Stimulated activated CD8-positive, alpha-beta memory T cell treated with anti-CD3 and anti-CD28 coated beads, Interleukin-15, amount 100 ng/mL, for 48 hours (primary cell): ENCODE results near the gene SBF1.

ENCODE experiments used
- DNase-seq, 2 donors: peaks; one replicate each; pipeline ENCODE4 v3.0.0-alpha.2; 2020; ENCODE audit warnings: low read depth in 2 of 2

Gene SBF1

GRCh38 chr22:50505776-50506610, 31.2 kb upstream of the SBF1 start:
- DNase-seq: no peak

DNA sequence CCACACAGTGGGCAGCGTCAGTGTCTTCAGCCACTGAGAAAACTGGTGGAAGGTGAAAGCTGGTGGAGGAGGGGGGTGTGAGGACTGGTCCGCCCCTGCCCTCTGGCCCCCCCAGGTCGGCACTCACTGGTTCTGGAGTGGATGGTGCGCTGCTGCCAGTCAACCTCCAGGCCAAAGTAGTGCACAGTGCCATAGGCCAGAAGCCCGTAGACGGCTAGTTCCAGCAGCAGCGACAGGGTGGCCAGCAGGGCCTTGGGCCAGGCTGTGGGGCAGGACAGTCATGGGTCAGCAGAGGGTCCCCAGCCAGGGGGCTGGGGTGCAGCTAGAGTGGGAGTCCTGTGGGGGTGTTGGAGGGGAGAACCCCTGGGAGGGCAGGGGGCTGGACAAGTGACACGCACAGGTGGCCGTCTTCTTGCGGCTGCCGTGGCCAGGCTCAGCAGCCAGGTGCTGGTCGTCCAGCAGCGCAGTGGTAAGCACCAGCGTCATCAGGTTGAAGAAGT, 30.5 kb upstream of the SBF1 start:
- DNase-seq: no peak

DNA sequence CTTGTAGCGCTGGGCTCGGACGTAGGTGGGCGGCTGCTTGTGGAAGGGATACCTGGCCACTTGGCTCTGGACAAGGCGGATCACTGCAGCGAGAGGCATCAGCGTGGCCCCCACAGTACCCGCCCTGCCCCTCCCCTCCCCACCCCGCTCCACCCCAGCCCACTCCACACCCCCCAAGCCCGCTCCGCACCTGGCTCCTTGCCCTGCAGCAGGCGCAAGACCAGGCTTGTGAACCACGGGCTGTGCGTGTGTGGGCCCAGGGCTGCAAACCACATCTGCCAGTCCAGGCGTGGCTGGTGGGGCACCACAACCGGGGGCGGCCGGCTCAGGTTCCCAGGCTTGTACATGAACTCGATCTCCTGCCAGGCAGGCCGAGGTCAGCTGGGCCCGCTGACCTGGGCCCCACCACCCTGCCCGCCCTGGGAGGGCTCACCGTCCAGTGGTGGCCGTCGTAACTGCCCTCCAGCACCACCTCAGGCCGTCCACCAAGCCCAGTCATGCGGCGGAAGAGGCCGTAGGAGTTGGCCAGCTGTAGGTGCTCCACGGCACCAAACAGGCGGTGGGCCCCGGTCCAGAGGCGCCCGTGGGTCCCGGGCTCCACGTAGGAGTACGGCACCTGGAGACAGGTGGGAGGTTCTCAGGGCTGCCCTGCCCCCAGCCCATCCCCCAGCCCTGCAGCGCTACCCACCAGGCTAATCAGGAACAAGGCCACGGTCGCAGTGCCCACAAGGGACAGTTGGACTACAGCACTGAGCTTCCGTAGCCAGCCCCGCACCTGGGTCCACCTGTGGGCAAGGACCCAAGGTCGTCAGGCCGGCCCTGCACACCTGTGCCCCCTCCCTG, 29.8 kb upstream of the SBF1 start:
- no peak for DNase-seq

- DNase-seq: no peak
Measured at GRCh38 chr22:50503475-50504145, 28.8 kb upstream of the SBF1 start.

GRCh38 chr22:50502628-50503474, 28.0 kb upstream of the SBF1 start:
- no peak for DNase-seq

DNA sequence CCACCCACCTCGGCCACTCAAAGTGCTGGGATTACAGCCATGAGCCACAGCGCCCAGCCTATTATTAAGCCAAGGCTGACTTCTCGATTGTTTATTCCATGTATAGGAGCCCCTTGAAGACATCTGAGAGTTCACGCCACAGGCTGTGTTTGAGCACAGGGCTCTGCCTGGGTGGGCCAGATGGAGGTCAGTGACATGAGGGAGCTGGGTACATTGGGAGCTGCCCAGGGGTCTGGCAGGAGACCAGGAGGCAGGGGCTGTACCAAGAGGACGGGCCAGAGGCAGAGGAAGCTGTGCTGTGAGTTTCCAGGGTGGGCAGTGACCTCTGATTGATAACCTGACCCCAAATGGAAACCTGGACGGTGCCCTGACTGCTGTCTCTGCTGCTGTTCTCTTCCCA, 27.3 kb upstream of the SBF1 start:
- DNase-seq: no peak

GRCh38 chr22:50500452-50500851, 25.6 kb upstream of the SBF1 start:
- DNase-seq: no peak

- DNase-seq: peak in 1 of 2 donors; percentile 46
Measured at GRCh38 chr22:50498322-50498890, 23.6 kb upstream of the SBF1 start.

DNA sequence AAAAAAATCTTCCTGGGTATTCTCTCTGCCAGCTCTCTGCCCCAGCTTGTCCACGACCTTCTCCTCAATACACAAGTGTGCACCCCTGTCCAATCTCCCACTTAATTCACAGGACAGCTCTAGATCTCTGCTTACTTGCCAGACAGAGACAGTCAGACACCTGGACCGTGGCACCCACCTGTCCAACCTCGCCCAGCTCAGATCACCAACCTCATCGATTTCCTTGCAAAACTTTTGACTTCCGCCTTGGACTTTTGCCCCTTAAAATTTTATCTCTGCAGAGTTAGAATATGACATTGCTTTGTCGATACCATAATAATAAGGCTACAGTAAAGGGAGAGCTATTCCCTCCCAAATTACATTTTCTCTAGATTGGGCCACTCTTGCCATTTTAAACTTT, 22.3 kb upstream of the SBF1 start:
- no peak for DNase-seq

DNA sequence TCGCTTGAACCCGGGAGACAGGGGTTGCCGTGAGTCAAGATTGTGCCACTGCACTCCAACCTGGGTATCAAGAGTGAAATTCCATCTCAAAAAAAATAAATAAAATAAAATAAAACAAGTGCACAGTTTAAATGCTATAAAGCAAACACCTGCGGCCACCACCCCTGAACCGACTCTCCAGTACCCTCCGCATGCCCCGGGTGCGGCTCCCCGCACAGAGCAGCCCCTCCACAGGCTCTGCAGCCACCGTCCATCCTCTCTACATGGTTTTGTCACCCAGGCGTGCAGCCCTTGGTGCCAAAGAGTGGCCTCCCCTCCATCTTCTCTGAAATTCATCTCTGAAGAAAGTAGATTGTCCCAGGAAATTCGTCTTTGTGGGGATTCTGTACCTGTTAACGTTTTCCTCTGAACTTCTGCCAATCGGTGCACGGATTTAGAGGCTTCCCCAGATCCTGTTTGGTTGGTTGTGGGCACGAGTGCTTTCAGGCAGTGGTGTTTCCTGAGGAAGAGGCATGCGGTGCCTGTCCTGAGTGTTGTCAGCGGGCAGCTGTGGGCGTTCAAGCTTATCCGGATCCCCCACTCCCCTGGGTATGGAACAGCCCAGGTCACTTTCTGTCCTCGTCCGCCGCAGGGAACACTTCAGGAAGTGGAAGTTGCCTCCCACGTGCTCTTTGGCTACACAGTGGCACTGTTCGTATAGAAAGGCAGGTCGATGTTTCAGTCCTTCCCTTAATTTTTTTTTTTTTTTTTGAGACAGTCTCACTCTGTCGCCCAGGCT, 15.9 kb upstream of the SBF1 start:
- no peak for DNase-seq

DNA sequence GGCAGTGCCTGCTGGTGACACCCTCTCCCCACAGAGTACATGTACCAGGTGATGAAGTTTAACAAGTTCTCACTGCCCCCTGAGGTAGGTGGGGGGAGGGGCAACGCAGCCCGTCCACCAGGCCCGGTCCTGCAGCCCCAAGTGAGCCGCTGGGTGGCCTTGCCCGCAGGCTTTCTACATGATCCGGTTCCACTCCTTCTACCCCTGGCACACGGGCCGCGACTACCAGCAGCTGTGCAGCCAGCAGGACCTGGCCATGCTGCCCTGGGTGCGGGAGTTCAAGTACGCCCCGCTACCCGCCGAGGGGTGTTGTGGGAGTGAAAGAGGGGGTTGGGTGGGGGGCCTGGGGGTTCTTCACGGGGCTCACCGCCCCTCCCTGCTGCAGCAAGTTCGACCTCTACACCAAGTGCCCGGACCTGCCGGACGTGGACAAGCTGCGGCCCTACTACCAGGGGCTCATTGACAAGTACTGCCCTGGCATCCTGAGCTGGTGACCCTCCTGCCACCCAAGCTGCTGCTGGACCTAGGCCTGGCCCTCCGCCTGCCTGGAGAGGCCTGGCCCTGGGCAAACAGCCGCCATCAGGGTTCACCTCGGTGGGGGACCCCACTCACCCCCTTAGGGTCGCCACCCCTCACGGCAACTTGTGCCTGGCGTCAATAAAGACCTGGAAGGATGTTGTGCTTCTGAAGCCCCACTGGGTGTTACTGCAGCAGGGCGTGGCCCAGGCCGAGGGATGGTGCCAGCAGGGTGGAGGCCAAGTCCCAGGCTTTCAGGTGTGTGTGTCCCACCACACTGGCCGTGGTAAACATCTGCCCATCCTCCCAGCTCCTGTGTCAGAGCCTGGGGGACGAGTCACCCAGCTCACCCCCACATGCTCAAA, 14.8 kb upstream of the SBF1 start:
- no peak for DNase-seq

- DNase-seq: no peak
Measured at GRCh38 chr22:50488886-50489285, 14.1 kb upstream of the SBF1 start.

GRCh38 chr22:50488006-50488677, 13.3 kb upstream of the SBF1 start:
- no peak for DNase-seq

DNA sequence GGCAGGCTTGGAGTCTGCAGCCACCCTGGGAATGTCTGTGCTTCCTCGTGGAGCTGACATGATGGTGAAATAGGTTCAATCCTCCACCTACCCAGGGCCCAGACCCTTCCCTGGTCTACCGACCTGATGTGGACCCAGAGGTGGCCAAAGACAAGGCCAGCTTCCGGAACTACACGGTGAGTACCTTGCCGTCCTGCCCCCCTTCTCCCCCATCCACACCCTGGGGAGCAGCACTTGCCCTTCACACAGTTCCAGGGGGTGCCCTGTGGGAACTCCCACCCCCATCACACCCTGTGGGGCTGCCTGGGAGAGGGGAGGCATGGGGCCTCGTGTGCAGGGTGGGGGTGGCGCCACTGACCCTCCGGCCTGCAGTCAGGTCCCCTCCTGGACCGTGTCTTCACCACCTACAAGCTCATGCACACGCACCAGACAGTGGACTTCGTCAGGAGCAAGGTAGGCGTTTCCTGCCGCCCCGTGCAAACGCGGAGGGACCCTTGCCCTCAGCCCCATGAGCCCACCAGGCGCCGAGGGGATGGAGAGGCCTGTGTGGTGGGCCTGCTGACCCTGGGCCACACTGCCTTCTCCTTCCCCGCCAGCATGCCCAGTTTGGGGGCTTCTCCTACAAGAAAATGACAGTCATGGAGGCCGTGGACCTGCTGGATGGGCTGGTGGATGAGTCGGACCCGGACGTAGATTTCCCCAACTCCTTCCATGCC, 12.6 kb upstream of the SBF1 start:
- no peak for DNase-seq

DNA sequence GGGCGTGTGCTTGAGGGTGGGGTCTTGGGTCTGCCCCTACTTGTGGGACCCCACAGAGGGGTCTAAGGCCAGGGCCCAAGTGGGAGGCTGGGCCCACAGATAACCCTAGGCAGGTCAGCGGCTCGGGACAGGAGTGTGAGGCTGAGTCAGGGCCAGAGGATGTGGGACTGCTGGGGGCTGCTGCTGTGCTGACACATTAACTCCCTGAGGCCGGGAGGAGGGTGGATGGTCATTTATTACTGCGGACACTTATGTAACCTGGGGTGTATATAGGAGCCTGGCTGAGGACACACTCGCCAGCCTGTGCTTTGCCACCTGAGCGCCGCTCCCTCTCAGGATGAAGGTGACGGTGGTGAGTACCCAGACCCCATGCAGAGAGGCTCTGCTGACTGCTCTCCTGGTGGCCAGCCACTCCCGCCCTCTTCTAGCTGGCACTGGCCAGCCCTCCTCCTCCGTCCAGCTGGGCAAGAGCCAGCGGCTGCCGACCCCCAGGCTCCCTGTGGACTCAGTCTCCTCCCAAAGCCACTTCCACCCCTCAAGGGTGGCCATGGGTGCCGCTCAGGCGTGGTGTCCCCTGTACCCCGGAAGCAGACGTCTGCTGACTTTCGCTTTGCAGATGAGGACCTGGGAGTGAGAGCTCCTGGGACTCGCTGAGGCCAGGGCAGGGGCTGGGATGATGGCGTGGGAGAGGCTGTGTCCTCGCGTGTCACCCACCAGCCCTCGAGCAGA, 11.9 kb upstream of the SBF1 start, which contains the start of gene MIOX:
Gene MIOX (plus strand): TSS at position 299 of the 729 bp plus-strand sequence. CDS start 39 bp downstream, at position 338.
- DNase-seq: no peak

DNA sequence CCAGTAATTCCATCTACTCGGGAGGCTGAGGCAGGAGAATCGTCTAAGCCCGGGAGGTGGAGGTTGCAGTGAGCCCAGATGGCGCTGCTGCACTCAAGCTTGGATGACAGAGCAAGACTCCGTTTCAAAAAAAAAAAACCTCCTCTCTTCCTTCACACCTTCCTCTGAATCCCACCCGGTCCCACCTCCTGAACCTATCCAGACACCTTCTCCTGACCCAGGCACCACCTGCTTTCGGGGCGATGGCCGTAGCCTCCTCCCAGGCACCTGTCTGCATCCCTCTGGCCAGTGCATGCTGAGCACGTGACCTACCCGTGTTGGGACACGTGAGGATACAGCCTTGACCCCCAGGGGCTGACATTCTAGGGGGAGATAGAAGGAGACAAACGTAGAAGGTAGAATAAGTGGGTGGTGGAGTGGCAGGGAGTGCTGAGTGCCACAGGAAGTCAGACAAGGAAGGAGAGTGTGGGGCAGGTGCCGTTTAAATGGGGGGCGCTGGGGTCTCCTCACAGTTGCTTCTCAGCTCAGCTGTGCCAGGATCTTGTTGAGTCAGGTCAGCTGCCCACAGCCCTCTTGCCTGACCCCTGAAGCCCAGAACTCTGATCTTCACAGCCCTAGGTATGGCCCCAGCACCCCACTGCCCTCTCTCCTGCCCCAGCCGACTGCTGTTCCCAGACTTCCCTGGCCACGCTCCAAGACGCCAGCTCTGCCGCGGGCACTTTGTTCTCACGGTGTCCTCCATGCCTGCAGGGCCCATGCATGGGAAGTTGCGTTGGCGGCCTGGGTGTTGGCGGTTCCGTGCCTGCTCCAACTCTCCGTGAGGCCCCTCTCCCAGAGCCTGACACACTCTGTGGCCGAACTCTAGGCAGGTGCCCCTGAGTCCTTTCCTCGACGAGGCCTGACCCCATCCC, 10.6 kb upstream of the SBF1 start:
- no peak for DNase-seq
